Epithelial cell of proximal tubule (primary cell): ENCODE data around the gene LYPD6. TPM values are rescaled to one million over a fixed set of nuclear protein-coding genes. Genes with fewer than 3 reads are reported as not detected.
"Not testable (repeated sequence)": the region's sequence is repeated elsewhere in the genome, so short reads cannot be mapped to it uniquely, and the experiment has no call there.

ENCODE experiments used
- DNase-seq: peaks from one replicate; pipeline ENCODE4 v3.0.0-alpha.2; 2011; ENCODE audit warnings: low read depth
- H3K4me3 ChIP-seq: 2 replicates; pipeline ENCODE4 v1.5.1; 2011; ENCODE audit warnings: low read depth, mild to moderate bottlenecking, low read length
- total RNA-seq: library from RNA; depleted of rRNA; stranded (reverse); fragments of >200 nt; gene quantifications from 2 replicates; pipeline ENCODE4 v1.2.3, GENCODE V29; 2015
- TF ChIP-seq, protein P1 (sequence below): conservative IDR thresholded peaks from 2 replicates; pipeline ENCODE4 v1.5.1; 2012; ENCODE audit warnings: low read depth, mild to moderate bottlenecking, low read length

Gene LYPD6
- total RNA-seq, 1 donor from 2014 or later: 7.9 TPM

DNA sequence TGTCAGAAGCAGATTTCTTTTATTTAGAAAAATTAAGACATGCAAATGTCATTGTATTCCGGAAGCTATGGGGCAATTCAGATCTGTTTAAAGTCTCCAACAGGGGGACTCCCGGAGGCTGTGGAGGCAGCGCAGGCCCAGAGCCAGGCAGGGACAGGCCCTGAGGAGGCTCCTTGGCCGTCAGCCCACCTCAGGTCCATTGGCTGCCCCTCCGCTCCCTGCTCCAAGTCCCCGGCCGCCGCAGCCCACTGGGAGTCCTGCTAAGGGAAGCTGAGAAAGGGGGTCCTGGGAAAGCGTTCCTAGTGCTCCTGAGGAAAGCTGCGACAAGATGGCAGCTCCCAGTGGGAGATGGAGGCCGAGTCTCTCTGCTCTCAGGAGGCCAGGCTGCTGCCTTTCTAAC, 20.0 kb upstream of the LYPD6 start:
- H3K4me3 ChIP-seq: no peak overlapping the region
- TF ChIP-seq, protein P1, sequence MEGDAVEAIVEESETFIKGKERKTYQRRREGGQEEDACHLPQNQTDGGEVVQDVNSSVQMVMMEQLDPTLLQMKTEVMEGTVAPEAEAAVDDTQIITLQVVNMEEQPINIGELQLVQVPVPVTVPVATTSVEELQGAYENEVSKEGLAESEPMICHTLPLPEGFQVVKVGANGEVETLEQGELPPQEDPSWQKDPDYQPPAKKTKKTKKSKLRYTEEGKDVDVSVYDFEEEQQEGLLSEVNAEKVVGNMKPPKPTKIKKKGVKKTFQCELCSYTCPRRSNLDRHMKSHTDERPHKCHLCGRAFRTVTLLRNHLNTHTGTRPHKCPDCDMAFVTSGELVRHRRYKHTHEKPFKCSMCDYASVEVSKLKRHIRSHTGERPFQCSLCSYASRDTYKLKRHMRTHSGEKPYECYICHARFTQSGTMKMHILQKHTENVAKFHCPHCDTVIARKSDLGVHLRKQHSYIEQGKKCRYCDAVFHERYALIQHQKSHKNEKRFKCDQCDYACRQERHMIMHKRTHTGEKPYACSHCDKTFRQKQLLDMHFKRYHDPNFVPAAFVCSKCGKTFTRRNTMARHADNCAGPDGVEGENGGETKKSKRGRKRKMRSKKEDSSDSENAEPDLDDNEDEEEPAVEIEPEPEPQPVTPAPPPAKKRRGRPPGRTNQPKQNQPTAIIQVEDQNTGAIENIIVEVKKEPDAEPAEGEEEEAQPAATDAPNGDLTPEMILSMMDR: no peak
- DNase-seq: no peak

GRCh38 chr2:149312039-149312438, 18.3 kb upstream of the LYPD6 start:
- DNase-seq: no peak
- H3K4me3 ChIP-seq: no peak overlapping the region
- TF ChIP-seq, protein P1: no peak

DNA sequence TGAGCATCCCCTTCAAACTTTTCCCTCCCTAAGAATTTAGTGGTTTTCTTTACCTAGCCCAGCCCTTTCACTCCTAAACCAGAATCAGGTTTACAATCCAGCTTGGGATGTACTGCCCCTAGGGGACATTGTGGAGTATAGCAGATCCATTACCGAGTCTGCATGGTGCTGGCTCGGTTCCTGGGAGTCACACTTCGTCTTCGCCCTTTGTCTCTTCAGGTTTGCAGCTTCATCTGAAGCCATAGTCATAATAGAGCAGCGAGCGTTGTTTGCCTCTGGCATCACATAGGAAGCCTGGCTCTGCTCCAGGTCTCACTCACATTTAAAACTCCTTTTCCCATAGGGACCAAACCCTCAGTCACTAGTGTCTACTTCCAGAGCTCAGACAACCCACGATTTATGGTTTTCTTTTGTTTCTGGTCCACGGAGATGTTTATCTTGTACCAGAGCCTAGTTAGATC, 16.8 kb upstream of the LYPD6 start:
- no peak for DNase-seq
- TF ChIP-seq, protein P1: peak; percentile 91
- H3K4me3 ChIP-seq: no peak overlapping the region

- TF ChIP-seq, protein P1: no peak
- no peak for DNase-seq
- no peak overlapping the region for H3K4me3 ChIP-seq
Measured at GRCh38 chr2:149314687-149315086, 15.7 kb upstream of the LYPD6 start.

- TF ChIP-seq, protein P1: no peak
- no peak overlapping the region for H3K4me3 ChIP-seq
- DNase-seq: no peak
Measured at GRCh38 chr2:149315461-149315860, 14.9 kb upstream of the LYPD6 start.

- not testable (repeated sequence) for H3K4me3 ChIP-seq, DNase-seq
Measured at GRCh38 chr2:149318566-149318965, 11.8 kb upstream of the LYPD6 start.

GRCh38 chr2:149320362-149320761, 10.0 kb upstream of the LYPD6 start:
- TF ChIP-seq, protein P1: no peak
- DNase-seq: no peak
- no peak overlapping the region for H3K4me3 ChIP-seq
